GM12872 (cell line): ENCODE results near the gene KMT2B.

Experiments used
- TF ChIP-seq, protein P1 (sequence below): IDR thresholded peaks from 3 replicates; pipeline ENCODE4 v1.5.1; 2011; ENCODE audit warnings: low read depth, mild to moderate bottlenecking, low read length, moderate library complexity; ENCODE audit not compliant: insufficient read depth

KMT2B gene

DNA sequence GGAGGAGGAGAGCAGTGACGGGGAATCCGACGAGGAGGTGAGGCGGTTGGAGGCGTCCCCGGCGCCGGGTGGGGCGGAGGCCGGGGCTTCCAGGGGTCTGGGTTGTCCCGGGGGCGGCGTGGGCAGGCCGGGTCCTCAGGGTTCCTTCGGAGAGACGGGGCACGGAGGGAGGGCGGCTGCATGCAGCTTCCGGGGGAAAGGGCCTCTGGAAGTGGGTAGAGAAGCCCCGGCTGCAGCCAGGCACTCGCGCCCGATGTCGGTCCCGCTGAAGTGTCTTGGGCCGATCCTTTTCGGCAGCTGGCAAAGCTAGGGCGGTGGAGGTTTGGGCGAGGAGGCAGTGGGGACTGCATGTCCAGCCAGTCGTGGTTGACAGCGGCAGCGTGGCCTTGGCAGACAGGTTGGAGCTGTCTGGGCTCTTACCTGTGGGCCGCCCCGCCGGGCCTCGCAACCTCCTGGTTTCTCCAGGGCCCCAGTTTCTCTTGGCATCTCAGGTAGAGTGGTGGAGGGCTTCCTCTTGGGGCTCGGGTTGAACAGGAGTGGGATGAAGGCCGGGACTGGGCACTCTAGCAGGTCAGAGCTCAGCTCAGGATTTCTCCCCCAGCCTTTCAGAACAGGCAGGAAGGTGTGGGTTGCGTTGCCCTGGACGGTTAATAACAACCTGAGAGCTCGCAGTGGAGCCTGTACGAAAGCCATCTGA lies 690 bp downstream of the KMT2B start:
- TF ChIP-seq, protein P1, sequence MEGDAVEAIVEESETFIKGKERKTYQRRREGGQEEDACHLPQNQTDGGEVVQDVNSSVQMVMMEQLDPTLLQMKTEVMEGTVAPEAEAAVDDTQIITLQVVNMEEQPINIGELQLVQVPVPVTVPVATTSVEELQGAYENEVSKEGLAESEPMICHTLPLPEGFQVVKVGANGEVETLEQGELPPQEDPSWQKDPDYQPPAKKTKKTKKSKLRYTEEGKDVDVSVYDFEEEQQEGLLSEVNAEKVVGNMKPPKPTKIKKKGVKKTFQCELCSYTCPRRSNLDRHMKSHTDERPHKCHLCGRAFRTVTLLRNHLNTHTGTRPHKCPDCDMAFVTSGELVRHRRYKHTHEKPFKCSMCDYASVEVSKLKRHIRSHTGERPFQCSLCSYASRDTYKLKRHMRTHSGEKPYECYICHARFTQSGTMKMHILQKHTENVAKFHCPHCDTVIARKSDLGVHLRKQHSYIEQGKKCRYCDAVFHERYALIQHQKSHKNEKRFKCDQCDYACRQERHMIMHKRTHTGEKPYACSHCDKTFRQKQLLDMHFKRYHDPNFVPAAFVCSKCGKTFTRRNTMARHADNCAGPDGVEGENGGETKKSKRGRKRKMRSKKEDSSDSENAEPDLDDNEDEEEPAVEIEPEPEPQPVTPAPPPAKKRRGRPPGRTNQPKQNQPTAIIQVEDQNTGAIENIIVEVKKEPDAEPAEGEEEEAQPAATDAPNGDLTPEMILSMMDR, result no peak

DNA sequence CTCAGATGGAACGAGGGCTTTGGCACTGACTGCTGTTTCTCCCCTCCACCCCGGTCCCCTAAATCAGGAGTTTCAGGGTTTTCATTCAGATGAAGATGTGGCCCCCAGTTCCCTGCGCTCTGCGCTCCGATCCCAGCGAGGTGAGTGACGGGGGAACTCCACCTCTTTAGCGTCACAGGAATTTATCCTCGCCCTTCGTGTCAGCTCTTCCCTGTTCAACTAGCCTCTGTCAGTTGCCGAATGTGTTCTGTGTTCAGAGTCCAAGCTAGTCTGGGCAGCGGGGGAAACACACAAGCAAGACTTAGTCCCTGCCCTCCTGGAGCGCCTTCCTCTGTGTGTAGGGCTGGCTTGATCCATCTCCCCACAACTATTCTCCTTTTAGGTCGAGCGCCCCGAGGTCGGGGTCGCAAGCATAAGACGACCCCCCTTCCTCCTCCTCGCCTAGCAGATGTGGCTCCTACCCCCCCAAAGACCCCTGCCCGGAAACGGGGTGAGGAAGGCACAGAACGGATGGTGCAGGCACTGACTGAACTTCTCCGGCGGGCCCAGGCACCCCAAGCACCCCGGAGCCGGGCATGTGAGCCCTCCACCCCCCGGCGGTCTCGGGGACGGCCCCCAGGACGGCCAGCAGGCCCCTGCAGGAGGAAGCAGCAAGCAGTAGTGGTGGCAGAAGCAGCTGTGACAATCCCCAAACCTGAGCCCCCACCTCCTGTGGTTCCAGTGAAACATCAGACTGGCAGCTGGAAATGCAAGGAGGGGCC lies 1.8 kb downstream of the KMT2B start:
- TF ChIP-seq, protein P1, result no peak

DNA sequence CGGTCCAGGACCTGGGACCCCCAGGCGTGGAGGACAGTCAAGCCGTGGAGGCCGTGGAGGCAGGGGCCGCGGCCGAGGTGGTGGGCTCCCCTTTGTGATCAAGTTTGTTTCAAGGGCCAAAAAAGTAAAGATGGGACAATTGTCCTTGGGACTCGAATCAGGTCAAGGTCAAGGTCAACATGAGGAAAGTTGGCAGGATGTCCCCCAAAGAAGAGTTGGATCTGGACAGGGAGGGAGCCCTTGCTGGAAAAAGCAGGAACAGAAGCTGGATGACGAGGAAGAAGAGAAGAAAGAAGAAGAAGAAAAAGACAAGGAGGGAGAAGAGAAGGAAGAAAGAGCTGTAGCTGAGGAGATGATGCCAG lies 2.3 kb downstream of the KMT2B start:
- TF ChIP-seq, protein P1, result no peak

DNA sequence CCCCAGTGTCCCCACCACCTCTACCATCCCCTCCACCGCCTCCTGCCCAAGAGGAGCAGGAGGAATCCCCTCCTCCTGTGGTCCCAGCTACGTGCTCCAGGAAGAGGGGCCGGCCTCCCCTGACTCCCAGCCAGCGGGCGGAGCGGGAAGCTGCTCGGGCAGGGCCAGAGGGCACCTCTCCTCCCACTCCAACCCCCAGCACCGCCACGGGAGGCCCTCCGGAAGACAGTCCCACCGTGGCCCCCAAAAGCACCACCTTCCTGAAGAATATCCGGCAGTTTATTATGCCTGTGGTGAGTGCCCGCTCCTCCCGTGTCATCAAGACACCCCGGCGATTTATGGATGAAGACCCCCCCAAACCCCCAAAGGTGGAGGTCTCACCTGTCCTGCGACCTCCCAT lies 2.8 kb downstream of the KMT2B start:
- TF ChIP-seq, protein P1, result no peak

DNA sequence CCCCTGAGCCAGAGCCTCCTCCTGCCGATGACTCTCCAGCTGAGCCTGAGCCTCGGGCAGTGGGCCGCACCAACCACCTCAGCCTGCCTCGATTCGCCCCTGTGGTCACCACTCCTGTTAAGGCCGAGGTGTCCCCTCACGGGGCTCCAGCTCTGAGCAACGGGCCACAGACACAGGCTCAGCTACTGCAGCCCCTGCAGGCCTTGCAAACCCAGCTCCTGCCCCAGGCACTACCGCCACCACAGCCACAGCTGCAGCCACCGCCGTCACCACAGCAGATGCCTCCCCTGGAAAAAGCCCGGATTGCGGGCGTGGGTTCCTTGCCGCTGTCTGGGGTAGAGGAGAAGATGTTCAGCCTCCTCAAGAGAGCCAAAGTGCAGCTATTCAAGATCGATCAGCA lies 3.6 kb downstream of the KMT2B start:
- TF ChIP-seq, protein P1, result no peak

DNA sequence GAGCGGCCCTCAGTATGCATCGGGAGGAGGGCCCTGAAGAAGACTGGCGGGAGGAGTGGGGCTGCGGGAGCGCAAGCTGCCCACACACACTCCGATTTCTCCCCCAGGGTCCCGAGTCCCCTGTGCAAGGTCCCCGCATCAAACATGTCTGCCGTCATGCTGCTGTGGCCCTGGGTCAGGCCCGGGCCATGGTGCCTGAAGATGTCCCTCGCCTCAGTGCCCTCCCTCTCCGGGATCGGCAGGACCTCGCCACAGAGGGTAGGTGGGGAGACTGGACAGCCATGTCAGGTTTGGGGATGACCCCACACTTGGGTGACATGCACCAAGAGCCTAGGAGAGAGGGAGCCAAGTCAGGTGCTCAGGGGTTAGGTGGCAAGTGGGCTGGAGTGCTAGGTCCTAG lies 4.7 kb downstream of the KMT2B start:
- TF ChIP-seq, protein P1, result no peak

DNA sequence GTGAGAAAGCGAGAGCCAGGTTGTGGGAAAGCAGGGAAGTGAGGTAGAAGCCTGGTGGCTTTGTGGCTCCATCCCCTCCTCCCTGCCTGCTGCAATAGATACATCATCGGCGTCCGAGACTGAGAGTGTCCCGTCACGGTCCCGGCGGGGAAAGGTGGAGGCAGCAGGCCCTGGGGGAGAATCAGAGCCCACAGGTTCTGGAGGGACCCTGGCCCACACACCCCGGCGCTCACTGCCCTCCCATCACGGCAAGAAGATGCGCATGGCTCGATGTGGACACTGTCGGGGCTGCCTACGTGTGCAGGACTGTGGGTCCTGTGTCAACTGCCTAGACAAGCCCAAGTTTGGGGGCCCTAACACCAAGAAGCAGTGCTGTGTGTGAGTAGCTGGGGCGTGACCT lies 5.1 kb downstream of the KMT2B start:
- TF ChIP-seq, protein P1, result no peak
